ENCODE results near the gene FMNL2.

- TF ChIP-seq CTCF (IDR thresholded peaks at IDR 0.05 in 4 of 5, conservative IDR thresholded peaks at IDR 0.05 in 1 of 5) (no peak), POLR2A (IDR thresholded peaks at IDR 0.05) (no peak)
Measured at GRCh38 chr2:152415796-152416195, 80.8 kb downstream of the FMNL2 start.

Measured in gastrocnemius medialis (tissue), 4 donors.